GM12878 (cell line): ENCODE results near the gene EEPD1. TPM values are rescaled to one million over a fixed set of nuclear protein-coding genes. Genes with fewer than 3 reads are reported as not detected.

Experiments
- ATAC-seq: fragments of 200-7000 bp; cut with Tn5 transposase; 3 replicates; pipeline ENCODE4 v1.9.1; 2020; ENCODE audit warnings: mild to moderate bottlenecking, moderate library complexity
- BruUV-seq: library from RNA; stranded (reverse); fragments of 400-500 nt; replicated peaks from 2 replicates; lab custom pipeline; 2021; lab: Mats Ljungman, UMichigan
- CTCF ChIA-PET: fragments of 300-600 bp; sonication (Branson Sonifier 250); formaldehyde crosslinking; extraction: SDS; loops from one replicate; lab custom pipeline; 2021; ENCODE audit warnings: inconsistent platforms; lab: Yijun Ruan, JAX
- POLR2A ChIA-PET: fragments of 350-600 bp; formaldehyde crosslinking; extraction: SDS; loops from one replicate; lab custom pipeline; 2021; ENCODE audit warnings: inconsistent platforms; lab: Charles Lee
- RAD21 ChIA-PET: fragments of 300-600 bp; sonication (Branson Sonifier 250); formaldehyde crosslinking; loops from one replicate; lab custom pipeline; 2023; ENCODE audit warnings: antibody characterized with exemption; ENCODE audit not compliant: unreplicated experiment; lab: Charles Lee
- SMC1A ChIA-PET: fragments of 300-600 bp; sonication (Branson Sonifier 250); formaldehyde crosslinking; loops from one replicate; lab custom pipeline; 2023; ENCODE audit not compliant: unreplicated experiment, uncharacterized antibody; lab: Charles Lee
- DNase-seq: peaks from one replicate; pipeline ENCODE4 v3.0.0-alpha.2; 2011; ENCODE audit warnings: low read depth, low spot score
- FAIRE-seq: peaks from 3 replicates; lab custom pipeline; 2011; peaks lifted over from hg19 to GRCh38; lab: Jason Lieb, UNC
- H2AFZ ChIP-seq: 2 replicates; pipeline ENCODE4 v1.6.0; 2011; ENCODE audit warnings: low read depth, low read length, control low read depth; ENCODE audit not compliant: control insufficient read depth
- H3K27ac ChIP-seq: 2 replicates; pipeline ENCODE4 v1.5.1; 2011; ENCODE audit warnings: control low read depth; ENCODE audit not compliant: control insufficient read depth, insufficient read depth
- H3K27me3 ChIP-seq, 2 experiments: replicated peaks in 1 of 2; 2 replicates each; pipeline versions ENCODE4 v1.6.0 to v1.6.1; 2011; ENCODE audit warnings: low read length in 1 of 2; ENCODE audit not compliant: control insufficient read depth in 2 of 2, insufficient read depth in 2 of 2
- H3K36me3 ChIP-seq, 2 experiments: 2 replicates each; pipeline ENCODE4 v1.5.1; 2011; ENCODE audit warnings: low read length in 1 of 2; ENCODE audit not compliant: control insufficient read depth in 2 of 2, insufficient read depth in 2 of 2
- H3K4me1 ChIP-seq: 2 replicates; pipeline ENCODE4 v1.6.1; 2011; ENCODE audit warnings: mild to moderate bottlenecking, low read length, moderate library complexity, mixed read lengths; ENCODE audit not compliant: control insufficient read depth, insufficient read depth
- H3K4me2 ChIP-seq: 2 replicates; pipeline ENCODE4 v1.6.0; 2011; ENCODE audit warnings: control low read depth; ENCODE audit not compliant: control insufficient read depth, insufficient read depth
- H3K4me3 ChIP-seq: fragments of 200-600 bp; sonication (generic); 2 replicates; pipeline ENCODE4 v1.5.1; 2016
- H3K79me2 ChIP-seq: 2 replicates; pipeline ENCODE4 v1.6.0; 2011; ENCODE audit warnings: low read length; ENCODE audit not compliant: control insufficient read depth, insufficient read depth
- H3K9ac ChIP-seq: 2 replicates; pipeline ENCODE4 v1.8.0; 2011; ENCODE audit warnings: low read length, control low read depth, mixed read lengths; ENCODE audit not compliant: control insufficient read depth, insufficient read depth
- H3K9me3 ChIP-seq: replicated peaks from 3 replicates; pipeline ENCODE4 v1.5.1; 2011; ENCODE audit warnings: mild to moderate bottlenecking, low read length; ENCODE audit not compliant: control insufficient read depth, insufficient read depth
- H4K20me1 ChIP-seq: 2 replicates; pipeline ENCODE4 v1.6.0; 2011; ENCODE audit not compliant: control insufficient read depth, insufficient read depth
- ATF7 ChIP-seq: fragments of 450-650 bp; IDR thresholded peaks from 2 replicates; pipeline ENCODE4 v1.6.1; 2016; ENCODE audit warnings: low read depth, mild to moderate bottlenecking
- BHLHE40 ChIP-seq, 2 experiments: fragments of 450-650 bp in 1 of 2; IDR thresholded peaks; 2 replicates each; pipeline ENCODE4 v1.6.1; 2011 to 2017; ENCODE audit warnings: low read depth in 2 of 2, borderline replicate concordance in 1 of 2, improper control_type of control experiment in 1 of 2, low read length in 1 of 2, mild to moderate bottlenecking in 1 of 2
- BRCA1 ChIP-seq: IDR thresholded peaks from 2 replicates; pipeline ENCODE4 v1.6.1; 2011; ENCODE audit warnings: low read depth, low read length, improper control_type of control experiment
- CBFB ChIP-seq: IDR thresholded peaks from 2 replicates; pipeline ENCODE4 v1.6.1; 2016; ENCODE audit warnings: antibody characterized with exemption, low read depth
- EZH2 ChIP-seq: IDR thresholded peaks from 2 replicates; pipeline ENCODE4 v1.6.1; 2012; ENCODE audit warnings: low read depth, mild to moderate bottlenecking, control low read depth, inconsistent platforms, low read length, borderline replicate concordance; ENCODE audit not compliant: control insufficient read depth
- HDAC2 ChIP-seq: fragments of 200-600 bp; sonication (generic); IDR thresholded peaks from 2 replicates; pipeline ENCODE4 v1.6.1; 2017
- IKZF2 ChIP-seq, 2 experiments: fragments of 450-650 bp; IDR thresholded peaks; 2 replicates each; pipeline ENCODE4 v1.6.1; 2017; ENCODE audit warnings: mild to moderate bottlenecking in 2 of 2, moderate library complexity in 2 of 2
- MEF2B ChIP-seq: fragments of 450-650 bp; IDR thresholded peaks from 2 replicates; pipeline ENCODE4 v1.6.1; 2018; ENCODE audit warnings: mild to moderate bottlenecking, moderate library complexity; ENCODE audit not compliant: partially characterized antibody, poor library complexity, severe bottlenecking
- MTA2 ChIP-seq: fragments of 450-650 bp; IDR thresholded peaks from 2 replicates; pipeline ENCODE4 v1.6.1; 2016; ENCODE audit warnings: low read depth, mild to moderate bottlenecking, moderate library complexity
- NFXL1 ChIP-seq: fragments of 450-650 bp; IDR thresholded peaks from 2 replicates; pipeline ENCODE4 v1.6.1; 2017; ENCODE audit warnings: antibody characterized with exemption, mild to moderate bottlenecking, borderline replicate concordance
- RB1 ChIP-seq: fragments of 450-650 bp; formaldehyde crosslinking; IDR thresholded peaks from 2 replicates; pipeline ENCODE4 v1.6.1; 2017; ENCODE audit warnings: mild to moderate bottlenecking, borderline replicate concordance
- SPI1 ChIP-seq: IDR thresholded peaks from 2 replicates; pipeline ENCODE4 v1.6.1; 2011; ENCODE audit warnings: low read depth, mild to moderate bottlenecking, low read length, moderate library complexity, borderline replicate concordance; ENCODE audit not compliant: insufficient read depth
- SUZ12 ChIP-seq: fragments of 200-600 bp; sonication (generic); IDR thresholded peaks from one replicate; pipeline ENCODE4 v1.6.1; 2018; ENCODE audit warnings: antibody characterized with exemption, mild to moderate bottlenecking; ENCODE audit not compliant: unreplicated experiment
- TARDBP ChIP-seq: IDR thresholded peaks from 2 replicates; pipeline ENCODE4 v1.6.1; 2016; ENCODE audit warnings: borderline replicate concordance
- ZNF207 ChIP-seq: fragments of 450-650 bp; IDR thresholded peaks from 2 replicates; pipeline ENCODE4 v1.6.1; 2014; ENCODE audit warnings: antibody characterized with exemption, mild to moderate bottlenecking, borderline replicate concordance
- WGBS: methylation state at CpG from one replicate; pipeline ENCODE4 v1.1.6; 2016; ENCODE audit warnings: low lambda C conversion rate; ENCODE audit not compliant: insufficient replicate concordance, insufficient coverage; ENCODE audit errors: missing lambda C conversion rate; 5-methylcytosine and 5-hydroxymethylcytosine counted together
- in situ Hi-C: fragments of 300-500 bp; cut with MboI; formaldehyde crosslinking; loops from 9 replicates; pipeline ENCODE4 v1.14.3; 2018; ENCODE audit warnings: mixed read lengths
- intact Hi-C: fragments of 100-400 bp; cut with micrococcal nuclease; formaldehyde crosslinking; loops from one replicate; pipeline ENCODE4 v1.14.2; 2022; ENCODE audit not compliant: unreplicated experiment
- polyA plus RNA-seq, 11 experiments: library from polyadenylated mRNA; depleted of rRNA in 4 of 11; unstranded in 6 of 11; stranded (reverse) in 5 of 11; fragments of >200 nt; fragmentation: Nextera tagmentation in 4 of 11; fragmentation: Illumina TruSeq in 1 of 11; extraction: Ambion mirVana in 4 of 11; extraction: Trizol in 1 of 11; gene quantifications; 1 replicate in 1 of 11; 2 replicates in 10 of 11; pipeline versions ENCODE4 v1.2.1 to v1.2.3, GENCODE V29; 2011 to 2016; ENCODE audit warnings: inconsistent platforms in 2 of 11, missing spikeins in 2 of 11, low read depth in 1 of 11
- total RNA-seq, 4 experiments: library from RNA; depleted of rRNA in 3 of 4; stranded (reverse); fragments of >200 nt in 3 of 4; fragmentation: Illumina TruSeq in 1 of 4; extraction: Trizol in 1 of 4; gene quantifications; 2 replicates each; pipeline versions ENCODE4 v1.2.1 to v1.2.3, GENCODE V29; 2013 to 2021
- TF ChIP-seq, protein P1 (sequence below), 3 experiments: IDR thresholded peaks in 2 of 3; conservative IDR thresholded peaks in 1 of 3; 2 replicates each; pipeline ENCODE4 v1.5.1; 2011; ENCODE audit warnings: low read depth in 3 of 3, low read length in 3 of 3, mild to moderate bottlenecking in 3 of 3, control low read depth in 2 of 3, moderate library complexity in 2 of 3, inconsistent platforms in 1 of 3, mixed read lengths in 1 of 3; ENCODE audit not compliant: control insufficient read depth in 2 of 3, insufficient read depth in 1 of 3; ENCODE audit errors: extremely low read depth in 1 of 3
- TF ChIP-seq, protein P2 (sequence below): fragments of 450-650 bp; IDR thresholded peaks from 2 replicates; pipeline ENCODE4 v1.6.1; 2017; ENCODE audit warnings: mild to moderate bottlenecking

Gene EEPD1
- total and polyA plus RNA-seq, 10 of the 15 experiments (the other 5 are each of a cell fraction or from before 2014, with no cell fraction given), result 0.24 to 2.8 (median 0.86) TPM; not detected in 1

DNA sequence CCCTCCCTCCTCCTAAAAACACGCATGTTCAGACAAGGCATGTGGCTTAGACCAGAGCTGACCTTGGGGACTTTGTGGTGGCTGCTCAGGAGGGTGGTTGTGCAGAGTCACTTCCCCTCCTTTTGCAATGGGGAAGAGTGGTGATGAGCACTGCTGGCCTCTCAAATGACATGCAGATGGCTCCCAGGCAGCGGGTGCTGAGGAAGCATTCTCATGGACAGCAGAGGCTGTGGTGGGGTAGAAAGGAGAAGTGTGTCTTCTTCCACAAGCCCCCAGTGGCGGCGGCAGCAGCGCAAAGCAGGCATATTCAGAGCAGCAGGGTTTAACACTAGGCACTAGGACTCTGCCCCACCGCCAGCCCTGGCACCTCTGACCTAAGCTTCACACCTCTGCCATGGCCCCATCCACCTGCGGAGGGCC, 130.7 kb downstream of the EEPD1 start:
- no peaks in the 10 kb centered on the region; the same call in 2 of the 3 replicates for H3K9me3 ChIP-seq
- H3K4me3 ChIP-seq, result no peak overlapping the region
- SMC1A ChIA-PET, result interaction anchor here (1.0 to 9.1 kb wide), 5 partner anchors 8 to 19 kb away, joined by 3 to 68 read pairs (median 4); no protein-coding TSS in a partner anchor
- no peaks in the 10 kb centered on the region; a peak in 1 of 4 replicates for H3K27me3 ChIP-seq
- H3K79me2 ChIP-seq, result no peaks in the 10 kb centered on the region
- POLR2A ChIA-PET, result interaction anchor here (0.8 to 1.8 kb wide), 3 partner anchors 20 to 95 kb away, joined by 4 to 5 read pairs (median 5); no protein-coding TSS in a partner anchor
- intact Hi-C loops, result loop anchor here (2.0 to 10.0 kb wide), 2 partner anchors 23 to 559 kb away; no protein-coding TSS in a partner anchor
- H4K20me1 ChIP-seq, result no peaks in the 10 kb centered on the region
- H3K27ac ChIP-seq, result no peak overlapping the region
- no peak for DNase-seq
- H3K4me2 ChIP-seq, result no peak overlapping the region
- 8% methylated on average over 7 of the region's 7 CpGs for WGBS
- no peak overlapping the region for H3K9ac ChIP-seq
- peaks cover 27% of the 10 kb centered on the region for H3K4me1 ChIP-seq
- H2AFZ ChIP-seq, result peak overlapping the region; percentile 6; the same call in 1 of the 2 replicates
- BruUV-seq, result no TSS peak
- RAD21 ChIA-PET, result interaction anchor here (1.1 to 5.3 kb wide), 7 partner anchors 11 to 157 kb away, joined by 3 to 30 read pairs (median 4); no protein-coding TSS in a partner anchor
- peak; percentile 69 for ATAC-seq
- CTCF ChIA-PET, result interaction anchor here (0.7 to 2.7 kb wide), 6 partner anchors 8 to 299 kb away, joined by 3 to 14 read pairs (median 3); no protein-coding TSS in a partner anchor
- no peaks in the 10 kb centered on the region for H3K36me3 ChIP-seq
- in situ Hi-C loops, result no loop called here
- FAIRE-seq, result peak; percentile 31
- TF ChIP-seq MTA2, result peak; percentile 36; the same call in 1 of the 2 replicates
- TF ChIP-seq EZH2, result no peak
- peak; percentile 26 to 49; a peak in 1 of 4 replicates for TF ChIP-seq BHLHE40 (IDR thresholded peaks at IDR 0.05; ENCODE audit: borderline replicate concordance in 1 of 2, low read depth in 2 of 2, low read length in 1 of 2)
- TF ChIP-seq, protein P1, sequence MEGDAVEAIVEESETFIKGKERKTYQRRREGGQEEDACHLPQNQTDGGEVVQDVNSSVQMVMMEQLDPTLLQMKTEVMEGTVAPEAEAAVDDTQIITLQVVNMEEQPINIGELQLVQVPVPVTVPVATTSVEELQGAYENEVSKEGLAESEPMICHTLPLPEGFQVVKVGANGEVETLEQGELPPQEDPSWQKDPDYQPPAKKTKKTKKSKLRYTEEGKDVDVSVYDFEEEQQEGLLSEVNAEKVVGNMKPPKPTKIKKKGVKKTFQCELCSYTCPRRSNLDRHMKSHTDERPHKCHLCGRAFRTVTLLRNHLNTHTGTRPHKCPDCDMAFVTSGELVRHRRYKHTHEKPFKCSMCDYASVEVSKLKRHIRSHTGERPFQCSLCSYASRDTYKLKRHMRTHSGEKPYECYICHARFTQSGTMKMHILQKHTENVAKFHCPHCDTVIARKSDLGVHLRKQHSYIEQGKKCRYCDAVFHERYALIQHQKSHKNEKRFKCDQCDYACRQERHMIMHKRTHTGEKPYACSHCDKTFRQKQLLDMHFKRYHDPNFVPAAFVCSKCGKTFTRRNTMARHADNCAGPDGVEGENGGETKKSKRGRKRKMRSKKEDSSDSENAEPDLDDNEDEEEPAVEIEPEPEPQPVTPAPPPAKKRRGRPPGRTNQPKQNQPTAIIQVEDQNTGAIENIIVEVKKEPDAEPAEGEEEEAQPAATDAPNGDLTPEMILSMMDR (IDR thresholded peaks at IDR 0.05 in 2 of 3, conservative IDR thresholded peaks at IDR 0.05 in 1 of 3; ENCODE audit: control insufficient read depth in 2 of 3, extremely low read depth in 1 of 3, insufficient read depth in 1 of 3, low read depth in 3 of 3, low read length in 3 of 3), result peak in 1 of 3 experiments; percentile 8; a peak in 1 of 6 replicates
- peak; percentile 80 for TF ChIP-seq MEF2B
- no peak for TF ChIP-seq TARDBP
- peak; percentile 88 for TF ChIP-seq SPI1
- no peak for TF ChIP-seq RB1
- TF ChIP-seq HDAC2, result no peak
- TF ChIP-seq, protein P2, sequence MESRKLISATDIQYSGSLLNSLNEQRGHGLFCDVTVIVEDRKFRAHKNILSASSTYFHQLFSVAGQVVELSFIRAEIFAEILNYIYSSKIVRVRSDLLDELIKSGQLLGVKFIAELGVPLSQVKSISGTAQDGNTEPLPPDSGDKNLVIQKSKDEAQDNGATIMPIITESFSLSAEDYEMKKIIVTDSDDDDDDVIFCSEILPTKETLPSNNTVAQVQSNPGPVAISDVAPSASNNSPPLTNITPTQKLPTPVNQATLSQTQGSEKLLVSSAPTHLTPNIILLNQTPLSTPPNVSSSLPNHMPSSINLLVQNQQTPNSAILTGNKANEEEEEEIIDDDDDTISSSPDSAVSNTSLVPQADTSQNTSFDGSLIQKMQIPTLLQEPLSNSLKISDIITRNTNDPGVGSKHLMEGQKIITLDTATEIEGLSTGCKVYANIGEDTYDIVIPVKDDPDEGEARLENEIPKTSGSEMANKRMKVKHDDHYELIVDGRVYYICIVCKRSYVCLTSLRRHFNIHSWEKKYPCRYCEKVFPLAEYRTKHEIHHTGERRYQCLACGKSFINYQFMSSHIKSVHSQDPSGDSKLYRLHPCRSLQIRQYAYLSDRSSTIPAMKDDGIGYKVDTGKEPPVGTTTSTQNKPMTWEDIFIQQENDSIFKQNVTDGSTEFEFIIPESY, result peak; percentile 70; the same call in 1 of the 2 replicates
- TF ChIP-seq IKZF2 (IDR thresholded peaks at IDR 0.05), result peak; percentile 53 to 62; a peak in 2 of 4 replicates
- no peak for TF ChIP-seq NFXL1
- no peak for TF ChIP-seq BRCA1
- 0 out of 2 replicates have a peak, but pooled peaks have one; percentile 49 for TF ChIP-seq CBFB
- no peak for TF ChIP-seq ZNF207
- TF ChIP-seq ATF7, result no peak
- TF ChIP-seq SUZ12, result no peak
